H1 (cell line): Measurements from ENCODE around the gene TGFB1.

ENCODE experiments used
- ATF2 ChIP-seq: IDR thresholded peaks from 2 replicates; pipeline ENCODE4 v1.6.1; 2012; ENCODE audit warnings: low read length, inconsistent platforms
- CTCF ChIP-seq, 3 experiments: IDR thresholded peaks; 1 replicate in 2 of 3; 2 replicates in 1 of 3; pipeline versions ENCODE4 v1.5.1 to v1.6.1; 2011; ENCODE audit warnings: low read length in 3 of 3, mild to moderate bottlenecking in 3 of 3, inconsistent platforms in 2 of 3, low read depth in 1 of 3, moderate library complexity in 1 of 3; ENCODE audit not compliant: insufficient read depth in 1 of 3; ENCODE audit errors: control extremely low read depth in 1 of 3
- EZH2 ChIP-seq: fragments of 200-600 bp; sonication (generic); IDR thresholded peaks from 2 replicates; pipeline ENCODE4 v1.7.1; 2012; ENCODE audit warnings: low read depth, mild to moderate bottlenecking, moderate library complexity, low read length, inconsistent platforms; ENCODE audit not compliant: severe bottlenecking
- SRF ChIP-seq: IDR thresholded peaks from 2 replicates; pipeline ENCODE4 v1.6.1; 2011; ENCODE audit warnings: mild to moderate bottlenecking, low read depth, low read length, moderate library complexity
- USF2 ChIP-seq: IDR thresholded peaks from 2 replicates; pipeline ENCODE4 v1.6.1; 2011; ENCODE audit warnings: low read length, improper control_type of control experiment

- no peak for TF ChIP-seq CTCF (IDR thresholded peaks at IDR 0.05; ENCODE audit: control extremely low read depth in 1 of 3, insufficient read depth in 1 of 3, low read depth in 1 of 3, low read length in 3 of 3)
- TF ChIP-seq USF2, result no peak
- no peak for TF ChIP-seq SRF
- no peak for TF ChIP-seq ATF2
- no peak for TF ChIP-seq EZH2
Measured at GRCh38 chr19:41311072-41311471, 42.6 kb downstream of the TGFB1 start.
